HL-60 (cell line): ENCODE measurements around the gene CHI3L2.

Experiments used
- DNase-seq, 2 experiments: peaks; one replicate each; pipeline ENCODE4 v3.0.0-alpha.2; 2010 to 2020; ENCODE audit warnings: low read depth in 1 of 2, low spot score in 1 of 2
- H3K27ac ChIP-seq: fragments of 250-450 bp; sonication (Bioruptor Pico); replicated peaks from 2 replicates; pipeline ENCODE4 v1.5.1; 2020; ENCODE audit warnings: mild to moderate bottlenecking, moderate library complexity
- H3K27me3 ChIP-seq: fragments of 250-450 bp; sonication (Bioruptor Pico); 2 replicates; pipeline ENCODE4 v1.5.1; 2021; ENCODE audit warnings: mild to moderate bottlenecking, moderate library complexity; ENCODE audit not compliant: insufficient read depth, poor library complexity, severe bottlenecking
- H3K4me3 ChIP-seq: replicated peaks from 2 replicates; pipeline ENCODE4 v1.5.1; 2011; ENCODE audit warnings: mild to moderate bottlenecking, control low read depth, low read length; ENCODE audit not compliant: insufficient read depth
- CTCF ChIP-seq: IDR thresholded peaks from one replicate; pipeline ENCODE4 v1.5.1; 2011; ENCODE audit warnings: low read length, control low read depth, inconsistent platforms; ENCODE audit not compliant: insufficient read depth
- GABPA ChIP-seq: IDR thresholded peaks from 2 replicates; pipeline ENCODE4 v1.6.1; 2012; ENCODE audit warnings: low read depth
- POLR2AphosphoS5 ChIP-seq: IDR thresholded peaks from 2 replicates; pipeline ENCODE4 v1.6.1; 2012; ENCODE audit warnings: low read depth
- REST ChIP-seq: IDR thresholded peaks from 2 replicates; pipeline ENCODE4 v1.6.1; 2012; ENCODE audit warnings: low read depth; ENCODE audit not compliant: insufficient replicate concordance
- SPI1 ChIP-seq: IDR thresholded peaks from 2 replicates; pipeline ENCODE4 v1.6.1; 2012; ENCODE audit warnings: low read depth, mild to moderate bottlenecking, borderline replicate concordance

CHI3L2 gene

DNA sequence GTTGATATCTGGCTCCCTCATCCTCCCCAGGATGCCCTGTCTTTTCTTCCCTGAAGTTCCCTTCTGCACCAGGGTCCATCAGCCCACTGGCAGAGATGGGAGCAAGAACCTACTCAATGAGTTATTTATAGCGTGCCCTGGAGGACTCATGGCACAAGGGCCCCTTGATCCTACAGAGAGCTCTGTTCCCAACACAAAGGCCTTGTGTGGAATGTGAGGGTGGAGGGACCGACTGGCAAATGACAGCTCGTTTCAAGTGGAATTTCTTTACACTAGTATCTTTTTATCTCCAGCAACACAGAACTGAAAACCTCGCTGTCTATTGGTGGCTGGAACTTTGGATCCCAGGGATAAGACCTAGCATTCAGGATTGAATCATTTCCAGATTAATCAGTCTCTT is 22.4 kb downstream of the CHI3L2 start:
- Histone ChIP-seq H3K27ac (no peak overlapping the region), H3K27me3 (peaks cover 3% of the 10 kb centered on the region), H3K4me3 (no peak overlapping the region)
- TF ChIP-seq GABPA: no peak
- no peak for DNase-seq

- DNase-seq: no peak
- H3K27me3 ChIP-seq: peaks cover 3% of the 10 kb centered on the region
- no peak overlapping the region for H3K27ac ChIP-seq
- TF ChIP-seq CTCF: no peak
- TF ChIP-seq GABPA: no peak
- no peak for TF ChIP-seq REST
- TF ChIP-seq POLR2AphosphoS5: no peak
- H3K4me3 ChIP-seq: no peak overlapping the region
Measured at GRCh38 chr1:111251570-111251969, 24.1 kb downstream of the CHI3L2 start.

- Histone ChIP-seq H3K27ac (no peak overlapping the region), H3K4me3 (no peak overlapping the region), H3K27me3 (peaks cover 3% of the 10 kb centered on the region)
- DNase-seq: no peak
- TF ChIP-seq GABPA (no peak), SPI1 (no peak), REST (no peak), CTCF (no peak), POLR2AphosphoS5 (no peak)
Measured at GRCh38 chr1:111252786-111253185, 25.3 kb downstream of the CHI3L2 start.

GRCh38 chr1:111253876-111254275 is 26.4 kb downstream of the CHI3L2 start:
- H3K27me3 ChIP-seq: peaks cover 3% of the 10 kb centered on the region
- no peak overlapping the region for H3K27ac ChIP-seq
- TF ChIP-seq REST (no peak), CTCF (no peak), GABPA (no peak), SPI1 (no peak), POLR2AphosphoS5 (no peak)

More at GRCh38 chr1:111253876-111254275, 26.4 kb downstream of the CHI3L2 start:
- no peak for DNase-seq
- H3K4me3 ChIP-seq: no peak overlapping the region
